ENCODE measurements around the gene RNU1-3.

RNU1-3 gene

GRCh38 chr1:16617778-16618580 lies 48.8 kb downstream of the RNU1-3 start:
- DNase-seq = no peak

GRCh38 chr1:16617114-16617631 lies 49.6 kb downstream of the RNU1-3 start:
- no peak for DNase-seq

Data from activated CD4-positive, CD25-positive, alpha-beta regulatory T cell (primary cell).